ENCODE data around the gene TMEM250.
A peak's percentile ranks its signal among the peaks of the same experiment; 100 is the strongest.

Gene TMEM250

DNA sequence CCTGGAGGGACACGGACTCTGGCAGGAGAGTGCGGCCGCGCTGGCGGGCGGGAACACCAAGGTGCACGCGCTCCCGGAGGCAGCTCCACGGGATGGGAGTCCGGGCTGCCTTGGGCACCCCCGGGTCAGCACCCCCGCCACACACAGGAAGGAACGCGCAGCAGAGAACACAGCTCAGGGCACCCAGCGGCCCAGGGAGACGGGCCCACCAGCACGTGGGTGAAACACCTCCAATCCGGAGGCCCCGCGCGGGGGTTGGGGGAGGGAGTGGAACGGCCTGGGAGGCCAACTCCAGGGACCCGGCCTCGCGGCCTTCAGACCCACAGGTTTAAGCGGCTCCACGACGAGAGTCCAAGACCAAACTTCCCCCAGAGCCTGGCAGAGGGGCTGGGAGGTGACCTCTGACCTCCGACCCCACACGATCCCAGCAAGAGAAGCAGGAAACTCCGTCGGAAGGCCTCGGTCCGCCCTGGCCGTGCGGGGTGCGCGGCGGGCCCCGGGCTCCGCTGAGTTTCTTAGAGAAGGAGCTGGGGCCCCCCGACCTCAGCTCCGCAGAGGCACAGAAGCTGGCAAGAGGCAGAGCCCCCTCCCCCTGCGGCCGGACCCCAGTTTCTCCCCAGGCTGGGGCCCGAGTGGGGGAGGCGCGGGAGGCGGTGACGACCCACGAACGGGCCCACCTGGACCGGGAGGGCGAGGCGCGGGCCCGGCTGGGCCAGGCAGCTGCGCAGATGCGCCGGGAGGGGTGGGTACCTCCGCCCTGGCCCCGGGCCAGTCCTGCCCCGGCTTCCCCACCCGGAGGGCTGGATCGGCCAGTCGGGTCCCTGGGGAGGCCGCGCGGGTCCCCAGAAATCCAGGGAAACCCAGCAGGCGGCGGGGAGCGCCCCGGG lies 24.4 kb downstream of the TMEM250 start:
- peak; percentile 97 for DNase-seq (ENCODE audit: low spot score)

GRCh38 chr9:136093346-136093986 lies 25.2 kb downstream of the TMEM250 start:
- peak; percentile 97 for DNase-seq (ENCODE audit: low spot score)

GRCh38 chr9:136092741-136093140 lies 25.9 kb downstream of the TMEM250 start:
- DNase-seq (ENCODE audit: low spot score), result no peak

DNA sequence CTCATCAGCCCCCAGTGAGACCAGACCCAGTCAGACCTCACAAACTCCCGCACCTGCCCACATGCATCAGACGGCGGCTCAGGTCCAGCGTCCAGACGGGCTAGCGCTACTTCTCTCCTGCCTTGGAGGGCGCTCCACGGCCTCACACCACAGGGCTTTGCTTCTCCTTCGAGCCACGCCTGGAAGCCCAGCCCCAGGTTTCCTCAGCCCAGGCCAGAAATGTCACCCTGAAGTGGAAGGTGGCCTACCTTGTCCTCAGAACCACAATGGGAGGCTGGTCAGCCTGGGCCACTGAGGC lies 26.4 kb downstream of the TMEM250 start:
- no peak for DNase-seq (ENCODE audit: low spot score)

GRCh38 chr9:136091582-136092352 lies 26.9 kb downstream of the TMEM250 start:
- DNase-seq (ENCODE audit: low spot score), result no peak

DNA sequence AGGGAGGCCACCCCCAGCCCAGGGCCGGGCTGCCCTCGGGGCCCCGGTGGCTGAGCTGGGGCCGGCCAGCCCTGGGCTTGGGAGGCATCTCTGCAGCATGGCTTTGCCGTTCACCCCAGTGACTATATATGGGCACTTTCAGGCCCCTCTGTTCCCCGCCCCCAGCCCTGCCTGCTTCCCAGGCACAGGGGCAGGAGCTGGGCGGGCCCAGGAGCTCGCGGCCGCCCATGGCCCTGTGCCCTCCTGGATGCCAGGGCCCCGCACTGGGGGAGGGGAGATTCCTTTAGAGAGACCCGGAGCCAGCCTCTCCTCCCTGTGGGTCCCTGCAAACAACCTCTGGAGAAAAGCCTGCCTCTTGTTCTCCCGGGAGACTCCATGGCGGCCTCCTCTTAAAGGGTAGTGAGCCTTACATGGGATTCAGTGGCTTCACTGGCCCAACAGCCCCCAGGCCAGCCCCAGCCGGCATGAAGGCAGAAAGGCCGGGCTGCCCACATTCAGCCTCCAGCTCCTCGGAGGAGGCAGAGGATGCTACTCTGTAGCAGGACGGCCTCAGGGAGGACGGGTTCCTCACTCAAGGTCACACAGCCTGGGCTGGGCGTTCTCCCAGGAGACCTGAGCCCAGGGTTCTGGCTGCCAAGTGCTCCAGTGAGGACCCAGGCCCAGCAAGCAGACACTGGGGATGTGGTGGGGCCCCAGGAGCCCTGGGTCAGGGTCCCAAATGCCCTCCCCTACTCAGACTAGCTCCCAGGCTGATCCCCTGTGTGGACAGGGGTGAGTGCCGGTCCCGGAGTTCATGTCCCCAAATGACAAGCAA lies 27.7 kb downstream of the TMEM250 start:
- no peak for DNase-seq (ENCODE audit: low spot score)

DNA sequence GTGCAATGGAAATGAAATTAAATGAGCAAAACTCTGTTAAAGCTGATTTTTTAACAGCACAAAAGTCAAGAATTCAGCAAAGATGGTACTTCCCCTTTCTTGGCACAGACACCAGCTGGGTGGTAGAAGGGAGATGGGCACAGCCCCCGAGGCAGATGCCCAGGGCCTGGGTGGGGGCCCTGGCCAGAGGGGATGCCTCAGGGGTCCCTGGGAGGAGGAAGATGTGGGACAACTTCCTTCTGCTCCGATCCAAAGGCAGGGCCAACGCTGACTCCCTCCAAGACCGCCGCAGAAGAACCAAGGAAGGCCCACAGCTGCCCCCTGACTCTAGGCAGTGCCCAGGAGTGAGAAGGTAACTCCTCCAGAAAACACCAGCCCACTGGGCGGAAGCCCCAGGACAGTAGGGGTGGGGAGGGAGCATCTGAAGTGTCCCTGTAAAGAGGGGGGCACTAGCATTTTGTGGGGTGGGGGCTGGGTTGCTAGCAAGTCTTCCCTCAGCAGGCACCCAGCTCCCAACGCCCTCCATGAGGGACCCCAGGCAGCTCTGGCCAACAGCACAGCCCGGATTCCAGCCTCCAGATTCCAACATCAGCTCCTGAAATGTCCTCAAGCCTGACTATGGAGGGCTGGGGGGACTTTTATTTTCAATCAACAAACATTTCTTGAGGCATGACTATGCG lies 28.5 kb downstream of the TMEM250 start:
- DNase-seq (ENCODE audit: low spot score), result no peak

DNA sequence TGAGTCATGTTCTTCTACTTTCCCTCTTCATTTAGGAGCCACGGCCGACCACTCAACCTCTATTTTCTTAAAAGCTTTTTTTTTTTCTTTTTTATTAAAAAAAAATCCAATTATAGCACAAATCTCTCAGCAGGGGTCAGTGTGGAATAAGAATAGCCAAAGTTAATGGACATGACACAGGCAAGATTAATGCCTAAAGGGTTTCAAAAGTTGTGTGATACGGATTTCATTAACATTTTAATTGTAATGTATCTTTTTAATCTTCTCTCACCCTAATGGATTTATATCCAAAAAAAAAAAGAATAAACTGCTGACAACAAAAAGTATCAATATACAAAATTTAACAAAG lies 29.0 kb downstream of the TMEM250 start:
- DNase-seq (ENCODE audit: low spot score), result no peak

DNA sequence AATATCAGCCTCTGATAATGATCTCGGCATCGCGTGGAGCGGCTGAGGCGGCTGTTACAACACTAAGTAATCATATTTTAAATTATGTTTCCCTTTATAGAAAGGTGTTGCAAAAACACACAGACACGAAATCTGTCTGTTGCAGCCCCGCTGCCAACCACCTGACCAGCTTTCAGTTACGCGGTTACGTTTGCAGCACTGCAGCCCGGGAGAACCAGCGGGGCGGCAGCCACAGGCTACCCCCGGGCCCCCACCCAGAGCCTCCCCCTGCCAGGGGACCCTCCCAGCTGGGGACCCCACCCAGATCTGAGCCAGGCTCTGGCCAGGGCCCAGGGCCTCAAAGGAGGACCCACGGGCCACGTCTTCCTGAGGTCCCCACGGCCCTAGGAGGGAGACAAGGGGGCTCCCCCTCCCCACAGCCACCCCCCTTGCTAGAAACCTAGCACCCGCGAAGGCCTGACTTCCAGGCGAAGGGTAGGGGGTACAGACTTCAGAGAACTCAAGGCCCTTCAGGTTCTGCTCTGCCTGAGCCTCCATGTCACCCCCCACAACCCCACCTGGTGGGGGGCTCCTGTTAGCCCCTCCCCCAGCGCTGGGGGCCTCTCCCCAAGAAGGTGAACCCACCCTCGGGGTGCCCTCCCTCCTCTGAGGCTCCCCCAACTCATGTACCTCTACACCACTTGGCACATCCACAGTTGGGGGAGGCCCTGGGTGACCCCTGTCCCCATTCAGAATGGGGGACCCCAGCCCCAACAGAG lies 29.6 kb downstream of the TMEM250 start:
- DNase-seq (ENCODE audit: low spot score), result peak; percentile 25

DNA sequence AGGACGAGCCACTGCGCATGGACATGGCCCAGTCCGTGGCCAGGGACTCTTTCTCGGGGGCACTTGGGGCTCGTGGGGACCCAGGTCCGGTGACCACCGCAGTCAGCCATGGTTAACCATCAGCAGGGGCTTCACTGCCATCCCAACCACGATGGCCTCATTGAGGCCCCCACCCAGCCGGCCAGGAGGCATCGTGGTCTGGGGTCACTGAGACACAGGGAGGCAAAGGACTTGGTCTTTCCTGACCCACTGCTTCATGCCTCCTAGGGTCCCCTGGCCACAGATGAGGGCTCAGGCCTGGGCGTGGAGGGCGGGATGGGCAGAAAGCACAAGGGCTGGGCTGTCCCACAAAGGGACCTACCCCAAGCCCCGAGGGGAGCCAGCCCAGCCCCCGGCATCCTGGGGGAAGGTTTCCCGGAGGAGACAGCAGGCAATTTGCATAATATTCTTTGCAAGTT lies 30.2 kb downstream of the TMEM250 start:
- DNase-seq (ENCODE audit: low spot score), result peak; percentile 19

- DNase-seq (ENCODE audit: low spot score), result peak; percentile 13
Observed at GRCh38 chr9:136087741-136088480, 30.8 kb downstream of the TMEM250 start.

DNA sequence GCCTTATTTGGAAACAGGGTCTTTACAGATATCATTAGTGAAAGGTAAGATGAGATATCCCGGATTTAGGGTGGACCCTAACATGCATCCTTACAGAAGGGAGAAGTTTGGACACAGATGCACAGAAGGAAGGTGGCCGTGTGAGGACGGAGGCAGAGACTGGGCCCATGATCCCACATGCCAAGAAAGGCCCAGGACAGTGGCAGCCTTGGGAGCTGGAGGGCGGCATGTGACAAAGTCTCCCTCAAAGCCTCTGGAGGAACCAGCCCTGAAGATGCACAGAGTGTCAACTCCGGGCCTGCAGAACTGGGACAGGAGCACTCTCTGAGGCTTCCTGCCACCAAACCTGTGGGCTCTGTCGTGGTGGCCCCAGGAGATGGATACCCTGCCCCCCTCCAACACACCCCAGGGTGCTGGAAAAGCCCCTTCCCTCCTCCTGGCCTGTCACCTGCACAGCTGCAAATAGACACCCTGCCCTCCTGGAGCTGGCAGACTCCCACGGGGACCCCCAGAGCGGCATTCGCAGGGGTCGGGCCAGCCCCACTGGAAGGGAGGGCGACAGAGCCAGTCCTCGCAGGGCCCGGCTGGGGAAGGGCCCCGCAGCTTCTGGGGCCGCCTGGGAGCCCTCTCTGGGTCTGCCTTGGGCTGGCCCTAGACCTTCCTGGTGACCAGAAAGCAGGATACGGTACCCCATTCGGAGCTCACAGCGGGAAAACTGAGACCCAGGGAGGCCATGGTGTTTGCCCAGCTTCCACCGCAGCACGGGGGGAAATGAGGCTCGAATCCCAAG lies 31.5 kb downstream of the TMEM250 start:
- peak; percentile 13 for DNase-seq (ENCODE audit: low spot score)

DNA sequence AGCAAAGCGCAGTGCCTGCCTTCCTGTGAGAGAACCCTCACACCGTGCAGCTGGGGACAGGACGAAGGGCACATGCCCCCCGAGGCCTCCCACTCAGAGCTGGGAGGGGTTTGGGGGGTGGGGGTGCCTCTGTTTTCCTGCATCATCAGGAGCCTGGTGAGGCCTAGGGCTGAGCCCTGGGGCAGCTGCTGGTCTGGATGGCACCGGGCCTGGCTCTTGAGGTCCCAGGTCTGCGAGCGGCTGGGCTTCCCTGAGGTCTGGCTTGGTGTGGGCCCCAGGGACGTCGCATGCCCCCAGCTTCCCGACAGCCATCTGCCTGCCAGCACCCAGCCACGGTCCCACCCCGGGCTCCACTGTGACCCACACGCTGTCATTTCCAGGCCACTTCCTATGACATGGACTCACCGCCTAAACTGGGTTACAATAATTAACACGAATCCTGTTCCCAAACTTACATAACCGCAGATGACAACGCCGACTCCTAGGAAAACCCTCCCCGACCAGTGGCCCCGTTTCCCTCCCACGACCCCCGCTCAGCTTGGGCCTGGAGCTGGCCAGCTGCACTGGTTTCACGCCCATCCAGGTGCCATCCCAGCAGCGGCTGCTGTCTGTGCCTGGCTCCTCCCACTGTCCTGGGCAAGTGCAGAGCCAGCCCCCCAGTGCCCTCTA lies 32.3 kb downstream of the TMEM250 start:
- DNase-seq (ENCODE audit: low spot score), result peak; percentile 13

- DNase-seq (ENCODE audit: low spot score), result no peak
Observed at GRCh38 chr9:136085815-136086212, 32.9 kb downstream of the TMEM250 start.

DNA sequence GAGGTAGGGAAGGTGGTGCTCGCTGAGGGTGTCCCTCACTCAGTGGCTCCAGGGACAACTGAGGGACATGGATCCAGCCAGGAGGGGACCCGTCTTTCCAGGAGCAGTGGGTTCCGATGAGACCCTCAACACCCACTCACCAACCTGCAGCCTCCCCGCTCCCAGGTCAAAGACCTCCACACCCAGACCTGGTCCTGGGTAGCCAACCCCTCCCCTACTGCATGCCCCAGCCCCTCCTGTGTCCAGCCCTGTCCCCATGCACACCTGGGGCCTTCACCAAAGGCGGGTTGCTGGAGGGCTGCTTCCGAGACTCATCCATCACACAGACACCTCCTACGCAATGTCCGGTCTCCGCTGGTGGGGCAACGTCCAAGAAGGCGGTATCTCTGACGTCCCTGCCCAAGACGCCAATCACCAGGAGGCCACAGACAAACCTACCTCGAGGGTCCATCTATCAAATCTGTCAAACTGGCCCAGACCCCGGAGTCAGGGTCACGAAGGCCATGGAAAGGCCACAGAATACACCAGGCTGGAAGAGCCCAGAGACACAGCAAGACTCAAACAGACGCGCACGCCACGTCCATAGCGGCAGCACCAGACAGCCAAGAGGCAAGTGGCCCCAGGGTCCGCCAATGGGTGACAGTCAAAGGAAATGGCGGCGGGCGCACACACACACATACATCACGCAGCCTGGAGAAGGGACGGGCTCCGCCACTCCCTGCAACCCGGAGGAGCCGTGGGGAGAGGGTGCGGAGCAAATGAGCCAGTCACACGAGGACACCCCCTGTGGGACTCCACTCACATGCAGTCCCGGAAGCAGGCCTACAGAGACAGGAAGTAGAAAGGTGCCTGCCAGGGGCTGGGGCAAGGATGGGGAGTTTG lies 34.4 kb downstream of the TMEM250 start:
- DNase-seq (ENCODE audit: low spot score), result peak; percentile 11

GRCh38 chr9:136083558-136084062 lies 35.1 kb downstream of the TMEM250 start:
- DNase-seq (ENCODE audit: low spot score), result peak; percentile 2

Data from HuH-7.5 (cell line).